Measurements from ENCODE around the gene DRAXIN. TPM values are rescaled to one million over a fixed set of nuclear protein-coding genes. Genes with fewer than 3 reads are reported as not detected.

DRAXIN gene
- total RNA-seq, 1 experiment from 2014 or later: 20.5 TPM

- Histone ChIP-seq H3K4me1 (ENCODE audit: insufficient read depth, low read length) (no peaks in the 10 kb centered on the region; the same call in 1 of the 2 replicates), H4K91ac (ENCODE audit: insufficient read length, low read depth, low read length) (no peak within 1 kb of the TSS), H2BK20ac (ENCODE audit: low read depth, low read length, poor library complexity, severe bottlenecking) (no peak within 1 kb of the TSS), H2BK15ac (ENCODE audit: low read depth, low read length) (no peak within 1 kb of the TSS), H2BK12ac (ENCODE audit: insufficient read length, low read depth, low read length) (no peak within 1 kb of the TSS), H2BK120ac (ENCODE audit: low read depth, low read length, poor library complexity, severe bottlenecking) (no peak within 1 kb of the TSS), H3K79me1 (ENCODE audit: insufficient read depth, low read depth, low read length, poor library complexity, severe bottlenecking) (no peaks in the 10 kb centered on the region), H3K27me3 (ENCODE audit: insufficient read depth, low read length) (no peaks in the 10 kb centered on the region; the same call in 1 of the 2 replicates), H3T11ph (ENCODE audit: low read length) (no peak within 1 kb of the TSS), H2BK5ac (ENCODE audit: insufficient read length, low read length) (no peak within 1 kb of the TSS), H4K8ac (replicated peaks; ENCODE audit: insufficient read length, low read depth, low read length) (no peak within 1 kb of the TSS), H3K23ac (ENCODE audit: insufficient read length, low read depth, low read length) (no peak within 1 kb of the TSS), H4K20me1 (ENCODE audit: control insufficient read depth, insufficient read depth, insufficient read length) (no peaks in the 10 kb centered on the region), H3K56ac (ENCODE audit: insufficient read length, low read depth, low read length) (no peak within 1 kb of the TSS), H3K14ac (ENCODE audit: insufficient read depth, low read length) (peak within 1 kb of the TSS; percentile 60), H2AFZ (ENCODE audit: low read length) (no peak within 1 kb of the TSS), H3K9me3 (ENCODE audit: control insufficient read depth, low read depth, low read length) (no peaks in the 10 kb centered on the region), H2AK5ac (ENCODE audit: insufficient read length, low read length) (no peak within 1 kb of the TSS), H3K23me2 (ENCODE audit: insufficient read length, low read depth, low read length, poor library complexity, severe bottlenecking) (peaks cover 9% of the 10 kb centered on the region), H3K79me2 (ENCODE audit: insufficient read depth, low read length) (no peaks in the 10 kb centered on the region), H3K4ac (ENCODE audit: low read depth, low read length) (no peak within 1 kb of the TSS), H3K27ac (ENCODE audit: insufficient read length, low read depth, low read length) (no peak within 1 kb of the TSS), H3K4me2 (ENCODE audit: insufficient read depth, insufficient read length, low read length) (peak within 1 kb of the TSS; percentile 84), H3K9ac (ENCODE audit: extremely low read depth, insufficient read length, low read length) (peak within 1 kb of the TSS; percentile 34), H3K18ac (ENCODE audit: insufficient read length, low read depth, low read length) (no peak within 1 kb of the TSS), H4K5ac (ENCODE audit: insufficient read length, low read depth, low read length) (no peak within 1 kb of the TSS)
- DNase-seq: peak; percentile 91
- peaks cover 6 to 27% (median 22%) of the 10 kb centered on the region in 3 experiments for H3K36me3 Mint-ChIP-seq (ENCODE audit: insufficient read depth in 1 of 3, low read depth in 3 of 3)
- H3K27me3 Mint-ChIP-seq (ENCODE audit: low read depth): peaks cover 42% of the 10 kb centered on the region
- H3K27ac Mint-ChIP-seq: peak within 1 kb of the TSS in 1 of 3 experiments; percentile 84; a peak in 1 of 7 replicates
- no peak for TF ChIP-seq CTCF (conservative IDR thresholded peaks at IDR 0.05)
- peaks cover 26 to 31% of the 10 kb centered on the region in 2 experiments for H3K4me1 Mint-ChIP-seq
- H3K9me3 Mint-ChIP-seq: no peaks in the 10 kb centered on the region
- peak within 1 kb of the TSS; percentile 71 to 85 for H3K4me3 Mint-ChIP-seq
- WGBS (ENCODE audit: extremely low coverage, insufficient read length, low lambda C conversion rate): no CpG with 5 or more reads among the region's 94 CpGs
These were observed 37.2 kb upstream of the DRAXIN start, which contains the start of the genes FBXO2 and FBXO44 for GRCh38 chr1:11654137-11654938. FBXO2 (minus strand) TSS chr1:11654429; CDS start chr1:11654340, 89 bp downstream. FBXO44 (plus strand) TSS chr1:11654877; CDS start chr1:11655836, 959 bp downstream.

Measured in H9 (cell line).